ENCODE measurements around the gene LRP2BP. TPM values are rescaled to one million over a fixed set of nuclear protein-coding genes. Genes with fewer than 3 reads are reported as not detected.
A peak's percentile ranks its signal among the peaks of the same experiment; 100 is the strongest.

The LRP2BP gene
- 1.4 TPM for polyA plus RNA-seq (2013, experiment 1 of 2; ENCODE audit: insufficient read length)
- polyA plus RNA-seq (2013, experiment 2 of 2; ENCODE audit: insufficient read length), result 1.5 TPM

GRCh38 chr4:185395238-185395955 lies at the start of gene LRP2BP:
TSS of gene LRP2BP (minus strand) at chr4:185395924. CDS start at chr4:185378186, 17,738 bp downstream.
- no peak for DNase-seq

- no peak for DNase-seq
Measured at GRCh38 chr4:185445209-185445608, 49.5 kb upstream of the LRP2BP start.

- DNase-seq, result no peak
Measured at GRCh38 chr4:185441479-185441878, 45.8 kb upstream of the LRP2BP start.

- DNase-seq, result no peak
Measured at GRCh38 chr4:185437809-185438208, 42.1 kb upstream of the LRP2BP start.

GRCh38 chr4:185435466-185435865 lies 39.7 kb upstream of the LRP2BP start:
- peak; percentile 2 for DNase-seq

GRCh38 chr4:185429660-185430059 lies 33.9 kb upstream of the LRP2BP start:
- DNase-seq, result no peak

GRCh38 chr4:185426960-185427688 lies 31.4 kb upstream of the LRP2BP start:
- no peak for DNase-seq

- DNase-seq, result peak; percentile 91
Measured at GRCh38 chr4:185425647-185426352, 30.1 kb upstream of the LRP2BP start, which contains the start of gene UFSP2. TSS of gene UFSP2 (minus strand) at chr4:185425964. CDS start at chr4:185425868, 96 bp downstream.

- DNase-seq, result no peak
Measured at GRCh38 chr4:185424905-185425646, 29.4 kb upstream of the LRP2BP start.

GRCh38 chr4:185421366-185422124 lies 25.8 kb upstream of the LRP2BP start:
- DNase-seq, result peak; percentile 48

- no peak for DNase-seq
Measured at GRCh38 chr4:185416955-185417354, 21.2 kb upstream of the LRP2BP start.

- DNase-seq, result no peak
Measured at GRCh38 chr4:185412412-185412811, 16.7 kb upstream of the LRP2BP start.

- DNase-seq, result no peak
Measured at GRCh38 chr4:185411849-185412248, 16.1 kb upstream of the LRP2BP start.

GRCh38 chr4:185408432-185408831 lies 12.7 kb upstream of the LRP2BP start:
- DNase-seq, result no peak

- DNase-seq, result no peak
Measured at GRCh38 chr4:185405296-185405999, 9.7 kb upstream of the LRP2BP start.

GRCh38 chr4:185404031-185404430 lies 8.3 kb upstream of the LRP2BP start:
- no peak for DNase-seq

- no peak for DNase-seq
Measured at GRCh38 chr4:185399466-185399865, 3.7 kb upstream of the LRP2BP start.

GRCh38 chr4:185398618-185399017 lies 2.9 kb upstream of the LRP2BP start:
- no peak for DNase-seq

GRCh38 chr4:185396724-185397385 lies 1.1 kb upstream of the LRP2BP start, which contains the start of gene ANKRD37:
TSS of gene ANKRD37 (plus strand) at chr4:185396841. CDS start at chr4:185396924, 83 bp downstream.
- DNase-seq, result no peak
